Measurements from ENCODE around the gene OSBPL6. TPM values are rescaled to one million over a fixed set of nuclear protein-coding genes. Genes with fewer than 3 reads are reported as not detected.
"Not testable (repeated sequence)": the region's sequence is repeated elsewhere in the genome, so short reads cannot be mapped to it uniquely, and the experiment has no call there.

The OSBPL6 gene
- polyA plus RNA-seq (2013, experiment 1 of 4), result 15.3 TPM
- 13.8 TPM for polyA plus RNA-seq (2013, experiment 2 of 4)
- polyA plus RNA-seq (2013, experiment 3 of 4), result 12.7 TPM
- polyA plus RNA-seq (2013, experiment 4 of 4), result 12.7 TPM

- H3K4me1 ChIP-seq (ENCODE audit: control insufficient read depth, insufficient read depth, low read length), result peaks cover 14% of the 10 kb centered on the region
- no peaks in the 10 kb centered on the region for H3K36me3 ChIP-seq (ENCODE audit: control insufficient read depth, insufficient read depth, low read length)
- H3K27me3 ChIP-seq (ENCODE audit: control insufficient read depth, insufficient read depth, low read length, poor library complexity, severe bottlenecking), result peaks cover 31% of the 10 kb centered on the region
- 0% methylated on average over 90 of the region's 90 CpGs for WGBS, 2 experiments
- H3K27ac ChIP-seq (ENCODE audit: insufficient read depth, low read depth, low read length, poor library complexity, severe bottlenecking), result peak within 1 kb of the TSS; percentile 0
- peak within 1 kb of the TSS; percentile 94 for H3K4me3 ChIP-seq (ENCODE audit: insufficient read depth, low read depth, low read length)
- no peaks in the 10 kb centered on the region for H3K9me3 ChIP-seq (ENCODE audit: control insufficient read depth, low read length)
Measured at GRCh38 chr2:178193823-178194599, at the start of gene OSBPL6. OSBPL6 (plus strand) TSS chr2:178194512; CDS start chr2:178306185, 111,673 bp downstream.

- H3K4me3 ChIP-seq (ENCODE audit: insufficient read depth, low read depth, low read length), result no peak overlapping the region
- 91 to 93% methylated on average over 3 of the region's 3 CpGs for WGBS, 2 experiments
- H3K36me3 ChIP-seq (ENCODE audit: control insufficient read depth, insufficient read depth, low read length), result no peaks in the 10 kb centered on the region
- H3K27ac ChIP-seq (ENCODE audit: insufficient read depth, low read depth, low read length, poor library complexity, severe bottlenecking), result no peak overlapping the region
- H3K9me3 ChIP-seq (ENCODE audit: control insufficient read depth, low read length), result no peaks in the 10 kb centered on the region
- no peaks in the 10 kb centered on the region for H3K27me3 ChIP-seq (ENCODE audit: control insufficient read depth, insufficient read depth, low read length, poor library complexity, severe bottlenecking)
- H3K4me1 ChIP-seq (ENCODE audit: control insufficient read depth, insufficient read depth, low read length), result no peaks in the 10 kb centered on the region
Measured at GRCh38 chr2:178152033-178152432, 42.3 kb upstream of the OSBPL6 start.

- H3K4me1 ChIP-seq (ENCODE audit: control insufficient read depth, insufficient read depth, low read length), result no peaks in the 10 kb centered on the region
- H3K27ac ChIP-seq (ENCODE audit: insufficient read depth, low read depth, low read length, poor library complexity, severe bottlenecking), result no peak overlapping the region
- 90 to 97% methylated on average over 4 of the region's 4 CpGs for WGBS, 2 experiments
- H3K9me3 ChIP-seq (ENCODE audit: control insufficient read depth, low read length), result no peaks in the 10 kb centered on the region
- H3K27me3 ChIP-seq (ENCODE audit: control insufficient read depth, insufficient read depth, low read length, poor library complexity, severe bottlenecking), result no peaks in the 10 kb centered on the region
- H3K36me3 ChIP-seq (ENCODE audit: control insufficient read depth, insufficient read depth, low read length), result no peaks in the 10 kb centered on the region
- no peak overlapping the region for H3K4me3 ChIP-seq (ENCODE audit: insufficient read depth, low read depth, low read length)
Measured at GRCh38 chr2:178152542-178152941, 41.8 kb upstream of the OSBPL6 start.

GRCh38 chr2:178152977-178153376, 41.3 kb upstream of the OSBPL6 start:
- no peak overlapping the region for H3K27ac ChIP-seq (ENCODE audit: insufficient read depth, low read depth, low read length, poor library complexity, severe bottlenecking)
- no peaks in the 10 kb centered on the region for H3K9me3 ChIP-seq (ENCODE audit: control insufficient read depth, low read length)
- H3K36me3 ChIP-seq (ENCODE audit: control insufficient read depth, insufficient read depth, low read length), result no peaks in the 10 kb centered on the region
- WGBS, 2 experiments, result no CpG with 5 or more reads among the region's 1 CpG
- H3K4me3 ChIP-seq (ENCODE audit: insufficient read depth, low read depth, low read length), result no peak overlapping the region
- no peaks in the 10 kb centered on the region for H3K4me1 ChIP-seq (ENCODE audit: control insufficient read depth, insufficient read depth, low read length)
- H3K27me3 ChIP-seq (ENCODE audit: control insufficient read depth, insufficient read depth, low read length, poor library complexity, severe bottlenecking), result no peaks in the 10 kb centered on the region

- not testable (repeated sequence) for H3K4me1 ChIP-seq (ENCODE audit: control insufficient read depth, insufficient read depth, low read length); H3K4me3 ChIP-seq (ENCODE audit: insufficient read depth, low read depth, low read length); H3K27ac ChIP-seq (ENCODE audit: insufficient read depth, low read depth, low read length, poor library complexity, severe bottlenecking); H3K9me3 ChIP-seq (ENCODE audit: control insufficient read depth, low read length); H3K27me3 ChIP-seq (ENCODE audit: control insufficient read depth, insufficient read depth, low read length, poor library complexity, severe bottlenecking); H3K36me3 ChIP-seq (ENCODE audit: control insufficient read depth, insufficient read depth, low read length)
- 82 to 96% methylated on average over 1 of the region's 1 CpG for WGBS, 2 experiments
Measured at GRCh38 chr2:178153878-178154277, 40.4 kb upstream of the OSBPL6 start.

- WGBS, 2 experiments, result 56 to 100% methylated on average over 1 of the region's 1 CpG
- Histone ChIP-seq H3K4me3 (ENCODE audit: insufficient read depth, low read depth, low read length) (no peak overlapping the region), H3K36me3 (ENCODE audit: control insufficient read depth, insufficient read depth, low read length) (no peaks in the 10 kb centered on the region), H3K9me3 (ENCODE audit: control insufficient read depth, low read length) (no peaks in the 10 kb centered on the region), H3K27ac (ENCODE audit: insufficient read depth, low read depth, low read length, poor library complexity, severe bottlenecking) (no peak overlapping the region), H3K27me3 (ENCODE audit: control insufficient read depth, insufficient read depth, low read length, poor library complexity, severe bottlenecking) (no peaks in the 10 kb centered on the region), H3K4me1 (ENCODE audit: control insufficient read depth, insufficient read depth, low read length) (no peaks in the 10 kb centered on the region)
Measured at GRCh38 chr2:178155524-178155923, 38.8 kb upstream of the OSBPL6 start.

- WGBS, 2 experiments, result 92 to 94% methylated on average over 4 to 5 of the region's 5 CpGs
- Histone ChIP-seq H3K27ac (ENCODE audit: insufficient read depth, low read depth, low read length, poor library complexity, severe bottlenecking) (no peak overlapping the region), H3K36me3 (ENCODE audit: control insufficient read depth, insufficient read depth, low read length) (no peaks in the 10 kb centered on the region), H3K4me1 (ENCODE audit: control insufficient read depth, insufficient read depth, low read length) (no peaks in the 10 kb centered on the region), H3K9me3 (ENCODE audit: control insufficient read depth, low read length) (no peaks in the 10 kb centered on the region), H3K27me3 (ENCODE audit: control insufficient read depth, insufficient read depth, low read length, poor library complexity, severe bottlenecking) (no peaks in the 10 kb centered on the region), H3K4me3 (ENCODE audit: insufficient read depth, low read depth, low read length) (no peak overlapping the region)
Measured at GRCh38 chr2:178157574-178157973, 36.7 kb upstream of the OSBPL6 start.

- H3K4me3 ChIP-seq (ENCODE audit: insufficient read depth, low read depth, low read length), result no peak overlapping the region
- 90 to 95% methylated on average over 1 of the region's 1 CpG for WGBS, 2 experiments
- H3K9me3 ChIP-seq (ENCODE audit: control insufficient read depth, low read length), result no peaks in the 10 kb centered on the region
- H3K27ac ChIP-seq (ENCODE audit: insufficient read depth, low read depth, low read length, poor library complexity, severe bottlenecking), result no peak overlapping the region
- H3K36me3 ChIP-seq (ENCODE audit: control insufficient read depth, insufficient read depth, low read length), result no peaks in the 10 kb centered on the region
- H3K4me1 ChIP-seq (ENCODE audit: control insufficient read depth, insufficient read depth, low read length), result no peaks in the 10 kb centered on the region
- no peaks in the 10 kb centered on the region for H3K27me3 ChIP-seq (ENCODE audit: control insufficient read depth, insufficient read depth, low read length, poor library complexity, severe bottlenecking)
Measured at GRCh38 chr2:178159966-178160365, 34.3 kb upstream of the OSBPL6 start.

GRCh38 chr2:178160601-178161000, 33.7 kb upstream of the OSBPL6 start:
- Histone ChIP-seq H3K27ac (ENCODE audit: insufficient read depth, low read depth, low read length, poor library complexity, severe bottlenecking) (no peak overlapping the region), H3K4me1 (ENCODE audit: control insufficient read depth, insufficient read depth, low read length) (no peaks in the 10 kb centered on the region), H3K36me3 (ENCODE audit: control insufficient read depth, insufficient read depth, low read length) (no peaks in the 10 kb centered on the region), H3K27me3 (ENCODE audit: control insufficient read depth, insufficient read depth, low read length, poor library complexity, severe bottlenecking) (no peaks in the 10 kb centered on the region), H3K9me3 (ENCODE audit: control insufficient read depth, low read length) (no peaks in the 10 kb centered on the region), H3K4me3 (ENCODE audit: insufficient read depth, low read depth, low read length) (no peak overlapping the region)
- 100% methylated on average over 1 of the region's 1 CpG; no CpG with 5 or more reads in 1 of the 2 experiments for WGBS, 2 experiments

GRCh38 chr2:178163395-178163794, 30.9 kb upstream of the OSBPL6 start:
- H3K27me3 ChIP-seq (ENCODE audit: control insufficient read depth, insufficient read depth, low read length, poor library complexity, severe bottlenecking), result no peaks in the 10 kb centered on the region
- H3K4me1 ChIP-seq (ENCODE audit: control insufficient read depth, insufficient read depth, low read length), result no peaks in the 10 kb centered on the region
- no peak overlapping the region for H3K4me3 ChIP-seq (ENCODE audit: insufficient read depth, low read depth, low read length)
- H3K27ac ChIP-seq (ENCODE audit: insufficient read depth, low read depth, low read length, poor library complexity, severe bottlenecking), result no peak overlapping the region
- no peaks in the 10 kb centered on the region for H3K9me3 ChIP-seq (ENCODE audit: control insufficient read depth, low read length)
- WGBS, 2 experiments, result 78 to 81% methylated on average over 4 of the region's 4 CpGs
- no peaks in the 10 kb centered on the region for H3K36me3 ChIP-seq (ENCODE audit: control insufficient read depth, insufficient read depth, low read length)
